H1 (cell line): ENCODE data around the gene SFR1.

Experiments used
- EZH2 ChIP-seq: fragments of 200-600 bp; sonication (generic); IDR thresholded peaks from 2 replicates; pipeline ENCODE4 v1.7.1; 2012; ENCODE audit warnings: low read depth, mild to moderate bottlenecking, moderate library complexity, low read length, inconsistent platforms; ENCODE audit not compliant: severe bottlenecking
- POLR2A ChIP-seq, 2 experiments: IDR thresholded peaks; 1 replicate in 1 of 2; 2 replicates in 1 of 2; pipeline ENCODE4 v1.6.1; 2011; ENCODE audit warnings: low read depth in 2 of 2, low read length in 2 of 2, mild to moderate bottlenecking in 2 of 2; ENCODE audit errors: control extremely low read depth in 1 of 2
- RXRA ChIP-seq: IDR thresholded peaks from 2 replicates; pipeline ENCODE4 v1.6.1; 2011; ENCODE audit warnings: low read depth, mild to moderate bottlenecking, low read length, moderate library complexity; ENCODE audit not compliant: insufficient read depth

- peak; percentile 85 to 90 for TF ChIP-seq POLR2A (IDR thresholded peaks at IDR 0.05; ENCODE audit: control extremely low read depth in 1 of 2, low read depth in 2 of 2, low read length in 2 of 2)
- TF ChIP-seq RXRA, result no peak
- no peak for TF ChIP-seq EZH2
These were observed at the start of gene SFR1 for GRCh38 chr10:104121485-104122224.
